Panc1 (cell line): ENCODE measurements around the gene RBFA. TPM values are rescaled to one million over a fixed set of nuclear protein-coding genes. Genes with fewer than 3 reads are reported as not detected.

Experiments
- ATAC-seq: fragments of 200-7000 bp; cut with Tn5 transposase; 2 replicates; pipeline ENCODE4 v1.9.1; 2020; ENCODE audit warnings: mild to moderate bottlenecking, moderate library complexity
- BruUV-seq: library from RNA; stranded (reverse); fragments of 400-500 nt; replicated peaks from 2 replicates; lab custom pipeline; 2021; lab: Mats Ljungman, UMichigan
- CTCF ChIA-PET: fragments of 300-600 bp; sonication (Branson Sonifier 250); formaldehyde crosslinking; loops from one replicate; lab custom pipeline; 2022; ENCODE audit warnings: antibody characterized with exemption; lab: Charles Lee
- POLR2A ChIA-PET: fragments of 300-600 bp; sonication (Branson Sonifier 250); formaldehyde crosslinking; loops from one replicate; lab custom pipeline; 2022; ENCODE audit warnings: antibody characterized with exemption; lab: Charles Lee
- DNase-seq: peaks from one replicate; pipeline ENCODE4 v3.0.0-alpha.2; 2010; ENCODE audit warnings: low read depth, low spot score
- H3K27ac ChIP-seq: 2 replicates; pipeline ENCODE4 v1.5.1; 2011; ENCODE audit warnings: mild to moderate bottlenecking, low read length, inconsistent platforms
- H3K27me3 ChIP-seq: fragments of 200-500 bp; sonication (Bioruptor generic); 2 replicates; pipeline ENCODE4 v1.6.0; 2014; ENCODE audit warnings: low read length, inconsistent platforms; ENCODE audit not compliant: control insufficient read depth, insufficient read depth
- H3K36me3 ChIP-seq: fragments of 200-500 bp; sonication (Bioruptor generic); 2 replicates; pipeline ENCODE4 v1.5.1; 2014; ENCODE audit warnings: inconsistent platforms, mild to moderate bottlenecking, low read length, moderate library complexity; ENCODE audit not compliant: control insufficient read depth, insufficient read depth
- H3K4me1 ChIP-seq: 2 replicates; pipeline ENCODE4 v1.5.1; 2011; ENCODE audit warnings: inconsistent platforms, mild to moderate bottlenecking, low read length, moderate library complexity; ENCODE audit not compliant: control insufficient read depth, insufficient read depth
- H3K4me3 ChIP-seq, 2 experiments: 2 replicates each; pipeline ENCODE4 v1.5.1; 2011 to 2012; ENCODE audit warnings: low read depth in 2 of 2, low read length in 2 of 2, mild to moderate bottlenecking in 2 of 2, inconsistent platforms in 1 of 2, moderate library complexity in 1 of 2
- H3K9me3 ChIP-seq: fragments of 200-500 bp; sonication (Bioruptor generic); 2 replicates; pipeline ENCODE4 v1.5.1; 2014; ENCODE audit warnings: low read depth, mild to moderate bottlenecking, inconsistent platforms, low read length, moderate library complexity; ENCODE audit not compliant: control insufficient read depth, insufficient read depth
- POLR2AphosphoS5 ChIP-seq: IDR thresholded peaks from 2 replicates; pipeline ENCODE4 v1.6.1; 2012; ENCODE audit warnings: mild to moderate bottlenecking, low read depth, low read length, moderate library complexity
- SIN3A ChIP-seq: IDR thresholded peaks from 2 replicates; pipeline ENCODE4 v1.6.1; 2012; ENCODE audit warnings: low read depth, mild to moderate bottlenecking, low read length, moderate library complexity, borderline replicate concordance; ENCODE audit not compliant: insufficient read depth
- TCF7L2 ChIP-seq: IDR thresholded peaks from 2 replicates; pipeline ENCODE4 v1.6.1; 2011; ENCODE audit warnings: mild to moderate bottlenecking, low read depth, low read length, inconsistent platforms
- in situ Hi-C: cut with HindIII; loops from 2 replicates; pipeline ENCODE4 v1.10.0; 2016; ENCODE audit warnings: low sequenced_read_pairs, low pct_unique_long_range_greater_than_20kb
- intact Hi-C: fragments of 100-400 bp; cut with micrococcal nuclease; formaldehyde crosslinking; loops from one replicate; pipeline ENCODE4 v1.10.0; 2022; ENCODE audit not compliant: unreplicated experiment
- total RNA-seq: library from RNA; stranded (reverse); gene quantifications from one replicate; pipeline ENCODE4 v1.2.1, GENCODE V29; 2021; ENCODE audit not compliant: unreplicated experiment
- TF ChIP-seq, protein P1 (sequence below): fragments of 450-650 bp; IDR thresholded peaks from 2 replicates; pipeline ENCODE4 v1.5.1; 2017; ENCODE audit warnings: mild to moderate bottlenecking
- TF ChIP-seq, protein P2 (sequence below), 2 experiments: IDR thresholded peaks; 2 replicates each; pipeline ENCODE4 v1.6.1; 2011 to 2012; ENCODE audit warnings: low read depth in 2 of 2, control low read depth in 1 of 2, low read length in 1 of 2, mild to moderate bottlenecking in 1 of 2, moderate library complexity in 1 of 2; ENCODE audit not compliant: insufficient read depth in 1 of 2

RBFA gene
- total RNA-seq, 1 experiment from 2014 or later = 83.1 TPM

GRCh38 chr18:80070825-80071224, 36.6 kb downstream of the RBFA start:
- Histone ChIP-seq H3K4me3 (no peak overlapping the region), H3K9me3 (no peaks in the 10 kb centered on the region), H3K27ac (no peak overlapping the region), H3K27me3 (no peaks in the 10 kb centered on the region), H3K4me1 (no peaks in the 10 kb centered on the region), H3K36me3 (no peaks in the 10 kb centered on the region)
- ChIA-PET POLR2A (no interaction called here), CTCF (no interaction called here)
- intact Hi-C loops (no loop called here), in situ Hi-C loops (no loop called here)
- no TSS peak for BruUV-seq
- DNase-seq (no peak), ATAC-seq (peak; percentile 54; the same call in 1 of the 2 replicates)
- TF ChIP-seq, protein P1, sequence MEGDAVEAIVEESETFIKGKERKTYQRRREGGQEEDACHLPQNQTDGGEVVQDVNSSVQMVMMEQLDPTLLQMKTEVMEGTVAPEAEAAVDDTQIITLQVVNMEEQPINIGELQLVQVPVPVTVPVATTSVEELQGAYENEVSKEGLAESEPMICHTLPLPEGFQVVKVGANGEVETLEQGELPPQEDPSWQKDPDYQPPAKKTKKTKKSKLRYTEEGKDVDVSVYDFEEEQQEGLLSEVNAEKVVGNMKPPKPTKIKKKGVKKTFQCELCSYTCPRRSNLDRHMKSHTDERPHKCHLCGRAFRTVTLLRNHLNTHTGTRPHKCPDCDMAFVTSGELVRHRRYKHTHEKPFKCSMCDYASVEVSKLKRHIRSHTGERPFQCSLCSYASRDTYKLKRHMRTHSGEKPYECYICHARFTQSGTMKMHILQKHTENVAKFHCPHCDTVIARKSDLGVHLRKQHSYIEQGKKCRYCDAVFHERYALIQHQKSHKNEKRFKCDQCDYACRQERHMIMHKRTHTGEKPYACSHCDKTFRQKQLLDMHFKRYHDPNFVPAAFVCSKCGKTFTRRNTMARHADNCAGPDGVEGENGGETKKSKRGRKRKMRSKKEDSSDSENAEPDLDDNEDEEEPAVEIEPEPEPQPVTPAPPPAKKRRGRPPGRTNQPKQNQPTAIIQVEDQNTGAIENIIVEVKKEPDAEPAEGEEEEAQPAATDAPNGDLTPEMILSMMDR = no peak
- TF ChIP-seq POLR2AphosphoS5 (no peak), SIN3A (no peak), TCF7L2 (no peak)
- TF ChIP-seq, protein P2, sequence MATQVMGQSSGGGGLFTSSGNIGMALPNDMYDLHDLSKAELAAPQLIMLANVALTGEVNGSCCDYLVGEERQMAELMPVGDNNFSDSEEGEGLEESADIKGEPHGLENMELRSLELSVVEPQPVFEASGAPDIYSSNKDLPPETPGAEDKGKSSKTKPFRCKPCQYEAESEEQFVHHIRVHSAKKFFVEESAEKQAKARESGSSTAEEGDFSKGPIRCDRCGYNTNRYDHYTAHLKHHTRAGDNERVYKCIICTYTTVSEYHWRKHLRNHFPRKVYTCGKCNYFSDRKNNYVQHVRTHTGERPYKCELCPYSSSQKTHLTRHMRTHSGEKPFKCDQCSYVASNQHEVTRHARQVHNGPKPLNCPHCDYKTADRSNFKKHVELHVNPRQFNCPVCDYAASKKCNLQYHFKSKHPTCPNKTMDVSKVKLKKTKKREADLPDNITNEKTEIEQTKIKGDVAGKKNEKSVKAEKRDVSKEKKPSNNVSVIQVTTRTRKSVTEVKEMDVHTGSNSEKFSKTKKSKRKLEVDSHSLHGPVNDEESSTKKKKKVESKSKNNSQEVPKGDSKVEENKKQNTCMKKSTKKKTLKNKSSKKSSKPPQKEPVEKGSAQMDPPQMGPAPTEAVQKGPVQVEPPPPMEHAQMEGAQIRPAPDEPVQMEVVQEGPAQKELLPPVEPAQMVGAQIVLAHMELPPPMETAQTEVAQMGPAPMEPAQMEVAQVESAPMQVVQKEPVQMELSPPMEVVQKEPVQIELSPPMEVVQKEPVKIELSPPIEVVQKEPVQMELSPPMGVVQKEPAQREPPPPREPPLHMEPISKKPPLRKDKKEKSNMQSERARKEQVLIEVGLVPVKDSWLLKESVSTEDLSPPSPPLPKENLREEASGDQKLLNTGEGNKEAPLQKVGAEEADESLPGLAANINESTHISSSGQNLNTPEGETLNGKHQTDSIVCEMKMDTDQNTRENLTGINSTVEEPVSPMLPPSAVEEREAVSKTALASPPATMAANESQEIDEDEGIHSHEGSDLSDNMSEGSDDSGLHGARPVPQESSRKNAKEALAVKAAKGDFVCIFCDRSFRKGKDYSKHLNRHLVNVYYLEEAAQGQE (IDR thresholded peaks at IDR 0.05; ENCODE audit: insufficient read depth in 1 of 2, low read depth in 2 of 2, low read length in 1 of 2) = no peak

- H3K27me3 ChIP-seq = no peaks in the 10 kb centered on the region
- ATAC-seq = no peak
Measured at GRCh38 chr18:80074183-80074582, 39.9 kb downstream of the RBFA start.

More at GRCh38 chr18:80074183-80074582, 39.9 kb downstream of the RBFA start:
- in situ Hi-C loops (no loop called here), intact Hi-C loops (no loop called here)
- ChIA-PET POLR2A (interaction anchor here (0.6 kb wide), 1 partner anchor 11 kb away, joined by 3 read pairs; no protein-coding TSS in a partner anchor), CTCF (no interaction called here)
- no TSS peak for BruUV-seq
- no peak for DNase-seq
- TF ChIP-seq SIN3A (no peak), POLR2AphosphoS5 (no peak), TCF7L2 (no peak)
- TF ChIP-seq, protein P1 = no peak
- TF ChIP-seq, protein P2 (IDR thresholded peaks at IDR 0.05; ENCODE audit: insufficient read depth in 1 of 2, low read depth in 2 of 2, low read length in 1 of 2) = no peak
- H3K9me3 ChIP-seq = no peaks in the 10 kb centered on the region
- H3K4me1 ChIP-seq = no peaks in the 10 kb centered on the region
- no peaks in the 10 kb centered on the region for H3K36me3 ChIP-seq
- no peak overlapping the region for H3K27ac ChIP-seq
- no peak overlapping the region for H3K4me3 ChIP-seq
